Measurements from ENCODE around the gene GRIPAP1.

GRIPAP1 gene

GRCh38 chrX:48927123-48927522, 74.9 kb downstream of the GRIPAP1 start:
- no peak for DNase-seq (ENCODE audit: low read depth in 2 of 2)

GRCh38 chrX:48924270-48924669, 77.8 kb downstream of the GRIPAP1 start:
- DNase-seq (ENCODE audit: low read depth in 2 of 2): no peak

- no peak for DNase-seq (ENCODE audit: low read depth in 2 of 2)
Observed at GRCh38 chrX:48923771-48924170, 78.3 kb downstream of the GRIPAP1 start.
